Prostate gland (tissue), 2 donors: ENCODE measurements around the gene CARD8.

Source experiments
- CTCF ChIP-seq, 4 experiments: fragments of 200-600 bp in 2 of 4; fragments of 450-650 bp in 2 of 4; sonication (generic) in 2 of 4; IDR thresholded peaks; 1 replicate in 3 of 4; 2 replicates in 1 of 4; pipeline ENCODE4 v1.5.1; 2016 to 2019; ENCODE audit warnings: antibody characterized with exemption in 4 of 4, mild to moderate bottlenecking in 2 of 4, moderate library complexity in 2 of 4
- POLR2AphosphoS5 ChIP-seq: sonication (generic); formaldehyde crosslinking; IDR thresholded peaks from one replicate; pipeline ENCODE4 v1.6.1; 2017; ENCODE audit warnings: antibody characterized with exemption

DNA sequence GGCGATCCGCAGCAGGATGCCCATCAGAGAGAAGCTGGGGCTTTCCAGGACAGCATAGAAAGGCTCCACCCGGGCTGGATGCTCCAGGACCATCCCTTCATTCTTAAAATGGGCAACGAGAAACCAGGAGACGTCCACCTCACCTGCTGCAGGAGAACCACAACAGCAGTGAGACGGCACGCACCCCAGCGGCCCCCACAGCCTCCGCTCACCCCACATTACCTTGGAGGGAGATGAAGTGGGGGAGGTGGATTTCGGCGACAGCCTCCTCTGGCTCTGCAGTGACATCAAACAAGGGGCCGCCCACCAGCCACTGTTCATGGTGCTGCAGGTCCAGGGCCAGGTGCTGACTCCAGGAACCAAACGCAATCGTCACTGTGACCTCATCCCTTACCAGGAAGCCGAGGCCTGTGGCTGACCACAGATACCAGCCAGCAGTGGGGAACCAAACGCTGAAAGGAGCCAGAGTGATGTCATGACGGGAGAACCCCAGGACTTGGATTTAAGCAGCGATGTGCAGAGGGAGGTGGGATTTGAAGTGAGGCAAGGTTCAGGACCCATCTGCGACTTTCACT, 25.1 kb downstream of the CARD8 start:
- TF ChIP-seq CTCF (IDR thresholded peaks at IDR 0.05) (no peak), POLR2AphosphoS5 (no peak)
